GM18502 (cell line): ENCODE measurements around the gene USP22.
"Not testable (repeated sequence)": the region's sequence is repeated elsewhere in the genome, so short reads cannot be mapped to it uniquely, and the experiment has no call there.

Experiments used
- ATAC-seq: cut with Tn5 transposase; IDR thresholded peaks from one replicate; pipeline ENCODE4 v1.9.1; 2021; ENCODE audit warnings: mild to moderate bottlenecking; ENCODE audit not compliant: unreplicated experiment, poor library complexity

USP22 gene

GRCh38 chr17:21042458-21043295, at the start of gene USP22:
Gene USP22, minus strand, starts transcription at chr17:21043011. Its CDS starts 176 bp downstream, at chr17:21042835.
- ATAC-seq = peak; percentile 64

DNA sequence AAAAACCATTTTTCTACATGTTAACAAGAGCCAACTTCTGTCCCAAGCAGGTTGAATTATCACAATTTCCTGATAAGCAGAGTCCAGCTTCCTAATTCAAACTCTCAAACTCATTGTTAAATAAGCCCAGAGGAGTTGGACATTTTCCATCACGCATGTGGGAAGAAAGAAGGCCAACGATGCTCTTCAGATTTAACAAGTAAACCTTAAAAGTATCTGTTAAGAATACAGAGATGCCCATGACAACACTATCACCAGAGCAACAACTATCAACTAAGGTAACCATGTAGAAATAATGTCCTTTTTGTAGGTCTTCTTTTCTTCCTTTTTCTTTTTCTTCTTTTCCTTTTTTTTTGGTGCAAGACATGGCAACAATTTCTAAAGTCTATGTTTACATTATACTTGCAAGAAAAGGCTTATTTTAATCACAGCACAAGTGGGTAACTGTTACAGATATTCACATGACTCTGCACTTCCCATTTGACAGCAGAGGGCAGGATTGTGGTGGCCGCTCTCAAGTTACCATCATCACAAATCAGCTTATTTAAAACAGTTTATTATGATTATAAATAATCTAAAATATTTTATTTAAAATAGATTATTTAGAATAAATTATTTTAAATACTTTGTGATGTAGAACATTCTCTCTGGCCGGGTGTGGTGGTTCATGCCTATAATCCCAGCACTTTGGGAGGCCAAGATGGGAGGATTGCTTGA, 48.2 kb upstream of the USP22 start:
- ATAC-seq = no peak

DNA sequence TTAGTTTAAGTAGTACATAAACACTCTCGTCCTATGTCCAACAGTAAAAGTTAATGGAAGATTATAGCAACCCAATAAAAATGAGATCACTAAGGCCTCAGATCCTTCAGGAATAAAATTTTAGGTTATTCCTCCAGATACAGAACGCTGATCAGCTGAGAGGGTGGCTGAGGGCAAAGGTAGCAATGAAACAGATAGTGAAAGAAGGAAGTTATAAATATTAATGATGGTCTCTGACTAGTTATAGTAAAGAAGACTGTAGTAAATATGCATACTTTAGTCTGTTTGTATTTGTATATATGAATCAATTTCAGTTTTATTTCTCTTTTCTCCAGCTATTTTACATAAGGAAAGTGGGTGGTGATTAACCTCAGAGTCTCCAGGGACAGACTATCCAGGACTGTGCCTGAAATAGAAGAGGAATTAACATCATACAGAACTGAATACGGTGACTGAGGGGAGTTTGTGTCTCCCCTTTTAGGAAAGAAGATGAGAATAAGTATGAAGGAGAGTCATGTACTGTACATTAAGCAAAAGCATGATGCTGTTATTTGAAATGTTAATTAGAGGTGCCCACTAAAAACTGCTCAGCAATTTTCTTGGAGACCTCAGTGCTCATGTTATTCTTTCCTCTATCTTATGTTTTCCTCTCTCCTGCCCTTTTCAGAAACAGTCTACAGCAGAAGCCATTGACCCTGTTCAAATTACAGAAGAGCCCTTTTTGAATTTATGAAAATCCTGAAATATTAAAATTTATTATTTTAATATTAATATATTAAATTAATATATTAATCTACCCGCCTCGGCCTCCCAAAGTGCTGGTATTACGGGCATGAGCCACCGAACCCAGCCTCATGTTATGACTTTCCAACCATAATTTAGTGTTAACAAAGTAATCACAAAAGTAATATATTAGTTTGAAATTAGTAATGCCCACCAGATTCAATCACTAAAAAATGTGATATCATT, 47.4 kb upstream of the USP22 start:
- no peak for ATAC-seq

GRCh38 chr17:21089145-21089544, 46.3 kb upstream of the USP22 start:
- no peak for ATAC-seq

DNA sequence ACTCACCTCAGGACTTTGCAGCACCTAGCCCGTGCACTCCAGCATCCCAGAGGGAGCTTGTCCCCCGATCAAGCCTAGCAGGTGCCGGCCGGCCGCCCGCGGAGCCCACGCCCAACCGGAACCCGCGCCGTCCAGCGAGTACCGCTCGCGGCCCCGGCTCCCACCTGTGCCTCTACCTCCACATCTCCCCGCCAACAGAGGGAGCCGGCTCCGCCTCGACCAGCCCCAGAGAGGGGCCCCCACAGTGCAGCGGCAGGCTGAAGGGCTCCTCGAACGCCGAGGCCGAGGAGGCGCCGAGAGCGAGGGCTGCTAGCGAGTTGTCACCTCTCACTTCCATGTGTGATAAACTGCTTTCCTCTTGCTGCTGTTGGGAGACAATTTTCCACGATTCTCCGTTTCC, 42.9 kb upstream of the USP22 start:
- no peak for ATAC-seq

DNA sequence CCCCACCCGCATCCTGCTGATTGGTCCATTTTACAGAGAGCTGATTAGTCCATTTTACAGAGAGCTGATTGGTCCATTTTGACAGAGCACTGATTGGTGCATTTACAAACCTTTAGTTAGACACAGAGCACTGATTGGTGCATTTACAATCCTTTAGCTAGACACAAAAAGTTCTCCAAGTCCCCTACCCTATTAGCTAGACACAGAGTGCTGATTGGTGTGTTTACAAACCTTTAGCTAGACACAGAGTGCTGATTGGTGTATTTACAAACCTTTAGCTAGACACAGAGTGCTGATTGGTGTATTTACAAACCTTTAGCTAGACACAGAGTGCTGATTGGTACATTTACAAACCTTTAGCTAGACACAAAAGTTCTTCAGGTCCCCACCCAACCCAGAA, 42.5 kb upstream of the USP22 start:
- ATAC-seq = not testable (repeated sequence)

DNA sequence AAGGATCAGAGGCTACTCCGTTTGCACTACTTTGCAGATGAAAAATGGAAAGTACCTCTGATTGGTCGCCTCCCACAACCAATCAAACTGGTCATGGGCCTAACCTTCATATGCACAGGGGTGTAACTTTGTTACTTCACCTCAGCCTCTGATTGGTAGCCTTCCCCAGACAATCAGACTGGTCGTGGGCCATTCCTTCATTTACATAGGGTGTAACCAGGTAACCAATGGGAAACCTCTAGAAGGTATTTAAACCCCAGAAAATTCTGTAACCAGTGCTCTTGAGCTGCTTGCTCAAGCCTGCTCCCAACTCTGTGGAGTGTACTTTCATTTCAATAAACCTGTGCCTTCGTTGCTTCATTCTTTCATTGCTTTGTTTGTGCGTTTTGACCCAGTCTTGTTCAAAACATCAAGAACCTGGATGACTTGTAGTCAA, 39.2 kb upstream of the USP22 start:
- no peak for ATAC-seq

DNA sequence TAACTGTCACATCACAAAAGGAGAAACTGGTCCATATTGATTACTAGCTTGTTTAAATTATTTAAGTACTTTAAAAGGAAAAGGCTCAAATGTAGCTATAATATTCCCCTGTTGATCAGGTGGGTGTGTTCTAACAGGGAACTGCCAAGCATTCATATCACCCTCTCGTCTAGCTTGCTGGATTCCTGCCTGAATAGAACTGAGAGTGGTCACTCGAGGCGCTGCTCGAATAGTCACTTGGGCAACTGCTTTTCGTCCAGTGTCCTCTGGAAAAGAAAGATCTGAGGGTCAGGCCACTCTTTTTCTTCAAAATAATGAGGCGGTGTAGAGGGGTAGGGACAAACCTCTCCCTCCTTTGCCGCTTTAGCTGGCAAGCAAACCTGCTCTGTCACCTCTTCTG, 36.4 kb upstream of the USP22 start:
- ATAC-seq = no peak

DNA sequence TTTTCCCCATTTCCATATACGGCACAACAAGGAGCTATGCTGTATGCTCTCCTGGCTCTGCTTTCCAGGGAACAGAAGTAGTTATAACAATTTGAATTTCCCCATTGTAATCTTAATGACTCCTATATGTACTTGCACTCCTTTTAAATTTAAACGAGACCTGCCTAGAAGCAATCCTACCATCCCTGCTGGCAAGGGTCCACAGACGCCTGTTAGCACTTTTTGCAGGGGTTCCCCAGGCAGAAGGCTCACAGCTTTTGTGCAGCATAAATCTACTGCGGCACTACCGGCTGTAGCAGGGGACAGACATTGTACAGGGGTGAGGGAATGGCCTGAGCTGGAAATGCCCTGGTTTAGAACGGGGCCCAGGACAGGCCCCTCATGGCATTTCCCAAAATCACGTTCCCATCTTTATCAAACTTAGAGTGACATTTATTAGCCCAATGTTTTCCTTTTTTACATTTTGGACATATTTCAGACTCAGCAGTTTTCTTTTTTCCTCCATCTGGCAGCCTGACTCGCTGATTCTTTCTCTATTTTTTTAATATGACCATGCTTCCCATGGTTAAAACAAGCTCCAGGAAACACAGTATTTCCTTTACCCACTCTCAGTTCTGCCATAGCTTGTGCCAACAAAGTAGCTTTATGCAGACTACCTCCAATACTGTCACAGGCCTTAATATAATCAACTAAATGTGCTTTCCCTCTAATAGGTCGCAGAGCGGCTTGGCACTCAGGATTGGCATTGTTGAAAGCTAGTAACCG, 35.4 kb upstream of the USP22 start:
- no peak for ATAC-seq

GRCh38 chr17:21077281-21077680, 34.5 kb upstream of the USP22 start:
- ATAC-seq = no peak

- no peak for ATAC-seq
Observed at GRCh38 chr17:21076242-21076641, 33.4 kb upstream of the USP22 start.

GRCh38 chr17:21075739-21076085, 32.9 kb upstream of the USP22 start:
- no peak for ATAC-seq

DNA sequence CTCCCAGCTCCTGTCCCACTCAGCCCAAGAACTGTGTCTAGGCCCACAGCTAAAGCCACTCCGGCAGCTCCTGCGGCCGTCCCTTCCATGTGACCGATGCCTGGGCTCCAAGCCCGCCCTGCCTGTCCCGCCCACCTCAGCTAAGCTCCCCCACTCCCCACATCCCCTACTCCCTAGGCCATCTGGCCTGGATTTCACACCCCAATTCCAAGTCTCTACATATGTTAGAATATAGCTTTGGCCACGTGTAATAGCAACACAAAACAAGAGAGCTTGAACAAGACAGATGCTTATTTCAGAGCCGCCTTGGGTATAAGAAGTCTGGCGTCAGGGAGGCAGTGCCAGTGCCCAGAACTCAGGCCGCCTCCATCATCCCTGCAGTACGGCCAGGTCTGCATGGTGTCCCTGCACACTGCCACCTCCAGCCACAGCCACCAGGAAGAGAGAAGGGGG, 30.0 kb upstream of the USP22 start:
- ATAC-seq = no peak

GRCh38 chr17:21066394-21066793, 23.6 kb upstream of the USP22 start:
- ATAC-seq = no peak

GRCh38 chr17:21061971-21062526, 19.2 kb upstream of the USP22 start:
- peak; percentile 86 for ATAC-seq

DNA sequence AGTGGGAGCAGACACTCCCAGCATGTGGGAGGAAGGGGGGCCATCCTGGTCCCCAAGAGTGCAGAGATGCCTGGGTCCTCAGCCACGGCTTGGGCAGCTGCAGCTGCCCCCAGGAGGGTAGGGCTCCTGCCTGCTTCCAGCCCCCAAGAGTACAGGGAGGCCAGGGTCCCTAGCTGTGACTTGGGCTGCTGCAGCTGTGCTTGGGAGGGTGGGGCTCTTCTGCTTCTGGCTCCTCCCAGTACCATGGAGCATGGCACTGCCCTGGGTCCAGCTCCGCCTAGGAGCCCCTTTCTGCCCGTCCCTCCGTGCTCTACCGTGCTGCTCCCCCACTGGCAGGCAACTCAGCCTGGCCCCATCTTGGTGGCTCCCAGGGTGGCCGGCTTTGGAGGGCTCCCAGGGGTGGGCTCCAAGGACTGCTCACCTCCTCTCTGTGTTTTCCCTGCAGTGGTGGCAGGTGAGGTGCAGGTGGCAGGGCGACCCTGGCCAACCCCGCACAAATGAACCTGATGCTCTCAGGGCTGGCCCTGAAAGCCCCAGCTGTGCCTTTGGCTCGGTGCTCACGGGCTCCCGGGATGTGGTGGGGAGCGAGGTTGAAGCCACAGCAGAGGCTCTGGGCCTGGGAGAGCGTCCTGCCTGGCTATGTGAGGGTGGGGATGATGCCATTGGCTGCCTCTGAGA, 18.5 kb upstream of the USP22 start:
- ATAC-seq = no peak

- no peak for ATAC-seq
Observed at GRCh38 chr17:21059761-21060160, 16.9 kb upstream of the USP22 start.

- ATAC-seq = no peak
Observed at GRCh38 chr17:21058098-21058893, 15.5 kb upstream of the USP22 start.
